ENCODE measurements around the gene CERCAM.
"Not testable (repeated sequence)": the region's sequence is repeated elsewhere in the genome, so short reads cannot be mapped to it uniquely, and the experiment has no call there.

Gene CERCAM

GRCh38 chr9:128419061-128419925 lies 1.4 kb upstream of the CERCAM start:
- no peak for DNase-seq (ENCODE audit: low read depth)

- peak; percentile 37 for DNase-seq (ENCODE audit: low read depth)
These were observed 502 bp upstream of the CERCAM start for GRCh38 chr9:128420060-128420650.

GRCh38 chr9:128421482-128421996 lies 882 bp downstream of the CERCAM start:
- no peak for DNase-seq (ENCODE audit: low read depth)

GRCh38 chr9:128422022-128422782 lies 1.5 kb downstream of the CERCAM start:
- not testable (repeated sequence) for DNase-seq (ENCODE audit: low read depth)

GRCh38 chr9:128422783-128423150 lies 2.1 kb downstream of the CERCAM start:
- no peak for DNase-seq (ENCODE audit: low read depth)

GRCh38 chr9:128423356-128423755 lies 2.7 kb downstream of the CERCAM start:
- DNase-seq (ENCODE audit: low read depth), result not testable (repeated sequence)

GRCh38 chr9:128424268-128424780 lies 3.7 kb downstream of the CERCAM start:
- DNase-seq (ENCODE audit: low read depth), result no peak

GRCh38 chr9:128428644-128429512 lies 8.2 kb downstream of the CERCAM start:
- DNase-seq (ENCODE audit: low read depth), result no peak

GRCh38 chr9:128429513-128430086 lies 8.9 kb downstream of the CERCAM start:
- no peak for DNase-seq (ENCODE audit: low read depth)

- no peak for DNase-seq (ENCODE audit: low read depth)
These were observed 10.6 kb downstream of the CERCAM start for GRCh38 chr9:128431207-128431606.

- DNase-seq (ENCODE audit: low read depth), result no peak
These were observed 13.7 kb downstream of the CERCAM start for GRCh38 chr9:128434340-128434739.

GRCh38 chr9:128435611-128436010 lies 15.0 kb downstream of the CERCAM start:
- DNase-seq (ENCODE audit: low read depth), result no peak

GRCh38 chr9:128438343-128439109 lies 17.9 kb downstream of the CERCAM start:
- DNase-seq (ENCODE audit: low read depth), result peak; percentile 80

GRCh38 chr9:128439273-128439672 lies 18.6 kb downstream of the CERCAM start:
- no peak for DNase-seq (ENCODE audit: low read depth)

GRCh38 chr9:128442150-128442549 lies 21.5 kb downstream of the CERCAM start:
- DNase-seq (ENCODE audit: low read depth), result no peak

GRCh38 chr9:128446505-128446904 lies 25.8 kb downstream of the CERCAM start:
- DNase-seq (ENCODE audit: low read depth), result not testable (repeated sequence)

GRCh38 chr9:128448746-128449145 lies 28.1 kb downstream of the CERCAM start:
- no peak for DNase-seq (ENCODE audit: low read depth)

GRCh38 chr9:128454991-128455390 lies 34.3 kb downstream of the CERCAM start:
- DNase-seq (ENCODE audit: low read depth), result no peak

- peak; percentile 96 for DNase-seq (ENCODE audit: low read depth)
These were observed 35.4 kb downstream of the CERCAM start, which contains the start of gene ODF2 for GRCh38 chr9:128455849-128456612. TSS of gene ODF2 (plus strand) at chr9:128456006. CDS start at chr9:128456092, 86 bp downstream.
